HCT116 (cell line): ENCODE results near the gene GCLC. TPM values are rescaled to one million over a fixed set of nuclear protein-coding genes. Genes with fewer than 3 reads are reported as not detected.

Experiments
- ATAC-seq: fragments of 200-7000 bp; cut with Tn5 transposase; 2 replicates; pipeline ENCODE4 v1.9.1; 2020; ENCODE audit warnings: mild to moderate bottlenecking, moderate library complexity
- BruUV-seq: library from RNA; stranded (reverse); fragments of 400-500 nt; replicated peaks from 2 replicates; lab custom pipeline; 2021; lab: Mats Ljungman, UMichigan
- CTCF ChIA-PET: fragments of 300-600 bp; sonication (Branson Sonifier 250); formaldehyde crosslinking; loops from one replicate; lab custom pipeline; 2021; ENCODE audit warnings: antibody characterized with exemption; lab: Charles Lee
- POLR2A ChIA-PET: fragments of 300-600, 350-600 bp; sonication (Branson Sonifier 250); formaldehyde crosslinking; loops from one replicate; lab custom pipeline; 2021; ENCODE audit warnings: antibody characterized with exemption; lab: Charles Lee
- RAD21 ChIA-PET, 2 experiments: fragments of 300-600 bp; sonication (Branson Sonifier 250); formaldehyde crosslinking; loops; one replicate each; lab custom pipeline; 2023; ENCODE audit warnings: low total read pairs in 2 of 2; ENCODE audit not compliant: uncharacterized antibody in 2 of 2, unreplicated experiment in 2 of 2, low non-redundant PET in 1 of 2; lab: Charles Lee
- DNase-seq: peaks from one replicate; pipeline ENCODE4 v3.0.0-alpha.2; 2010; ENCODE audit warnings: low read depth, low spot score
- H2AFZ ChIP-seq: fragments of 200-600 bp; shearing (Covaris generic), sonication (generic); 2 replicates; pipeline ENCODE4 v1.6.1; 2017; ENCODE audit warnings: low read depth, mixed run types, mixed read lengths, antibody characterized with exemption, low read length; ENCODE audit not compliant: poor library complexity, severe bottlenecking
- H3K27ac ChIP-seq: 2 replicates; pipeline ENCODE4 v1.5.1; 2012; ENCODE audit warnings: low read depth, low read length
- H3K27me3 ChIP-seq: fragments of 200-600 bp; sonication (generic); 2 replicates; pipeline ENCODE4 v1.6.1; 2016; ENCODE audit warnings: mixed run types, low read length, mixed read lengths; ENCODE audit not compliant: insufficient read depth
- H3K36me3 ChIP-seq, 2 experiments: fragments of 200-500 bp in 1 of 2; fragments of 200-600 bp in 1 of 2; sonication (Bioruptor generic) in 1 of 2; sonication (generic) in 1 of 2; 2 replicates each; pipeline versions ENCODE4 v1.5.1 to v1.6.1; 2014 to 2016; ENCODE audit warnings: low read length in 2 of 2, inconsistent platforms in 1 of 2, mixed read lengths in 1 of 2, mixed run types in 1 of 2; ENCODE audit not compliant: insufficient read depth in 2 of 2, control insufficient read depth in 1 of 2
- H3K4me1 ChIP-seq, 2 experiments: fragments of 200-600 bp in 1 of 2; sonication (generic) in 1 of 2; 2 replicates each; pipeline versions ENCODE4 v1.5.1 to v1.6.1; 2012 to 2017; ENCODE audit warnings: low read length in 2 of 2, inconsistent platforms in 1 of 2, mild to moderate bottlenecking in 1 of 2, mixed read lengths in 1 of 2, mixed run types in 1 of 2, moderate library complexity in 1 of 2; ENCODE audit not compliant: insufficient read depth in 2 of 2, control insufficient read depth in 1 of 2
- H3K4me2 ChIP-seq: fragments of 200-600 bp; sonication (generic); 2 replicates; pipeline ENCODE4 v1.6.1; 2017; ENCODE audit warnings: mixed run types, low read length, mixed read lengths
- H3K4me3 ChIP-seq, 2 experiments: fragments of 200-600 bp in 1 of 2; sonication (generic) in 1 of 2; replicated peaks in 1 of 2; 2 replicates each; pipeline ENCODE4 v1.5.1; 2011 to 2016; ENCODE audit warnings: low read length in 2 of 2, control low read depth in 1 of 2, low read depth in 1 of 2, mild to moderate bottlenecking in 1 of 2, mixed read lengths in 1 of 2, mixed run types in 1 of 2
- H3K79me2 ChIP-seq: fragments of 200-600 bp; sonication (generic); 2 replicates; pipeline ENCODE4 v1.6.1; 2017; ENCODE audit warnings: mild to moderate bottlenecking, mixed run types, low read length, moderate library complexity, mixed read lengths; ENCODE audit not compliant: insufficient read depth
- H3K9ac ChIP-seq: fragments of 200-600 bp; sonication (generic); 2 replicates; pipeline ENCODE4 v1.6.1; 2016; ENCODE audit warnings: low read length, mixed read lengths
- H3K9me2 ChIP-seq: fragments of 200-600 bp; sonication (generic), shearing (Covaris generic); 2 replicates; pipeline ENCODE4 v1.6.1; 2017; ENCODE audit warnings: mixed run types, mild to moderate bottlenecking, moderate library complexity; ENCODE audit not compliant: insufficient read depth
- H3K9me3 ChIP-seq, 2 experiments: fragments of 200-500 bp in 1 of 2; fragments of 200-600 bp in 1 of 2; sonication (Bioruptor generic) in 1 of 2; sonication (generic) in 1 of 2; 2 replicates each; pipeline ENCODE4 v1.6.1; 2014 to 2017; ENCODE audit warnings: low read length in 2 of 2, mixed read lengths in 2 of 2, inconsistent platforms in 1 of 2, low read depth in 1 of 2, mild to moderate bottlenecking in 1 of 2, mixed run types in 1 of 2, moderate library complexity in 1 of 2; ENCODE audit not compliant: control insufficient read depth in 1 of 2, insufficient read depth in 1 of 2
- H4K20me1 ChIP-seq: fragments of 200-600 bp; sonication (generic), shearing (Covaris generic); 2 replicates; pipeline ENCODE4 v1.6.1; 2017; ENCODE audit warnings: mixed run types, mild to moderate bottlenecking, moderate library complexity; ENCODE audit not compliant: insufficient read depth
- EGR1 ChIP-seq: IDR thresholded peaks from 2 replicates; pipeline ENCODE4 v1.6.1; 2012; ENCODE audit warnings: low read depth
- EZH2 ChIP-seq: fragments of 200-600 bp; sonication (generic); IDR thresholded peaks from 2 replicates; pipeline ENCODE4 v1.6.1; 2017; ENCODE audit warnings: antibody characterized with exemption, mixed run types
- EZH2phosphoT487 ChIP-seq: fragments of 200-600 bp; IDR thresholded peaks from 2 replicates; pipeline ENCODE4 v1.6.1; 2018; ENCODE audit warnings: antibody characterized with exemption, borderline replicate concordance
- FOSL1 ChIP-seq: IDR thresholded peaks from 2 replicates; pipeline ENCODE4 v1.6.1; 2012; ENCODE audit warnings: low read depth
- JUND ChIP-seq: IDR thresholded peaks from 2 replicates; pipeline ENCODE4 v1.6.1; 2012
- POLR2A ChIP-seq: IDR thresholded peaks from 2 replicates; pipeline ENCODE4 v1.7.0; 2011; ENCODE audit warnings: borderline replicate concordance; ENCODE audit not compliant: insufficient read depth, insufficient read length; ENCODE audit errors: extremely low read depth
- POLR2AphosphoS5 ChIP-seq: IDR thresholded peaks from 2 replicates; pipeline ENCODE4 v1.6.1; 2011; ENCODE audit warnings: mild to moderate bottlenecking, low read depth, low read length, moderate library complexity
- RAD21 ChIP-seq: IDR thresholded peaks from 2 replicates; pipeline ENCODE4 v1.6.1; 2012; ENCODE audit warnings: low read depth, mild to moderate bottlenecking
- YY1 ChIP-seq: IDR thresholded peaks from 2 replicates; pipeline ENCODE4 v1.6.1; 2011; ENCODE audit warnings: low read length, low read depth, moderate library complexity, mild to moderate bottlenecking; ENCODE audit not compliant: insufficient replicate concordance; ENCODE audit errors: extremely low read depth
- ZFX ChIP-seq: fragments of 450-650 bp; IDR thresholded peaks from 2 replicates; pipeline ENCODE4 v1.6.1; 2017
- ZNF274 ChIP-seq: fragments of 200-500 bp; sonication (Bioruptor generic); IDR thresholded peaks from 2 replicates; pipeline ENCODE4 v1.6.1; 2014; ENCODE audit warnings: mild to moderate bottlenecking, low read depth, low read length, inconsistent platforms
- intact Hi-C: fragments of 100-400 bp; cut with micrococcal nuclease; formaldehyde crosslinking; loops from 2 replicates; pipeline ENCODE4 v1.10.0; 2022
- total RNA-seq: library from RNA; stranded (reverse); gene quantifications from one replicate; pipeline ENCODE4 v1.2.1, GENCODE V29; 2021; ENCODE audit not compliant: unreplicated experiment
- TF ChIP-seq, protein P1 (sequence below), 3 experiments: fragments of 200-600 bp in 1 of 3; sonication (generic) in 1 of 3; IDR thresholded peaks in 2 of 3; conservative IDR thresholded peaks in 1 of 3; 2 replicates each; pipeline ENCODE4 v1.5.1; 2012 to 2017; ENCODE audit warnings: low read depth in 2 of 3, low read length in 2 of 3, antibody characterized with exemption in 1 of 3, borderline replicate concordance in 1 of 3, control low read depth in 1 of 3, mild to moderate bottlenecking in 1 of 3, mixed read lengths in 1 of 3, mixed run types in 1 of 3, moderate library complexity in 1 of 3; ENCODE audit not compliant: insufficient read depth in 1 of 3
- TF ChIP-seq, protein P2 (sequence below): IDR thresholded peaks from 2 replicates; pipeline ENCODE4 v1.6.1; 2011; ENCODE audit warnings: mild to moderate bottlenecking, low read length, moderate library complexity; ENCODE audit not compliant: insufficient replicate concordance; ENCODE audit errors: extremely low read depth
- TF ChIP-seq, protein P3 (sequence below): IDR thresholded peaks from 2 replicates; pipeline ENCODE4 v1.6.1; 2012
- TF ChIP-seq, protein P4 (sequence below): IDR thresholded peaks from 2 replicates; pipeline ENCODE4 v1.6.1; 2012
- TF ChIP-seq, protein P5 (sequence below): IDR thresholded peaks from 2 replicates; pipeline ENCODE4 v1.6.1; 2012; ENCODE audit warnings: low read depth

The GCLC gene
- total RNA-seq, 1 experiment from 2014 or later = 72.0 TPM

DNA sequence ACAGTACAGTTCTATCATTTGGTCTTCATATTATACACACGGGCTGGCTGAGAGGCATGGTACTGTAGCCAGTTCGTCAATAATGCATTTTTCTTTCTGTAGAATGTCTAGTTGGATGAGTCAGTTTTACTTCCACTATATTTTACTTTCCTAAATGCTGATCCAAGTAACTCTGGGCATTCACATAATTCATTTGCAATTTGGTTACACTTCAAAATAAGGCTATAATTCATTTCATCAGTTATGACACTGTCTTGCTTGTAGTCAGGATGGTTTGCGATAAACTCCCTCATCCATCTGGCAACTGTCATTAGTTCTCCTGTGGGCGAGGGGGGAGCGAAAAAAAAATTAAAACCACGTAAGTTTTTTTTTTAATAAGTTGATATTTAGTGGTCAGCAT lies 46.3 kb downstream of the GCLC start:
- Histone ChIP-seq H3K9me2 (no peaks in the 10 kb centered on the region), H2AFZ (no peak overlapping the region), H4K20me1 (no peaks in the 10 kb centered on the region), H3K4me3 (no peak overlapping the region), H3K79me2 (no peaks in the 10 kb centered on the region), H3K9ac (no peak overlapping the region), H3K27me3 (no peaks in the 10 kb centered on the region), H3K9me3 (no peaks in the 10 kb centered on the region), H3K36me3 (peaks cover 26 to 27% of the 10 kb centered on the region in 2 experiments; a peak in 2 of 4 replicates)
- no peak for ATAC-seq
- no TSS peak for BruUV-seq
- DNase-seq = no peak
- intact Hi-C loops = no loop called here
- POLR2A ChIA-PET = no interaction called here
- TF ChIP-seq, protein P1, sequence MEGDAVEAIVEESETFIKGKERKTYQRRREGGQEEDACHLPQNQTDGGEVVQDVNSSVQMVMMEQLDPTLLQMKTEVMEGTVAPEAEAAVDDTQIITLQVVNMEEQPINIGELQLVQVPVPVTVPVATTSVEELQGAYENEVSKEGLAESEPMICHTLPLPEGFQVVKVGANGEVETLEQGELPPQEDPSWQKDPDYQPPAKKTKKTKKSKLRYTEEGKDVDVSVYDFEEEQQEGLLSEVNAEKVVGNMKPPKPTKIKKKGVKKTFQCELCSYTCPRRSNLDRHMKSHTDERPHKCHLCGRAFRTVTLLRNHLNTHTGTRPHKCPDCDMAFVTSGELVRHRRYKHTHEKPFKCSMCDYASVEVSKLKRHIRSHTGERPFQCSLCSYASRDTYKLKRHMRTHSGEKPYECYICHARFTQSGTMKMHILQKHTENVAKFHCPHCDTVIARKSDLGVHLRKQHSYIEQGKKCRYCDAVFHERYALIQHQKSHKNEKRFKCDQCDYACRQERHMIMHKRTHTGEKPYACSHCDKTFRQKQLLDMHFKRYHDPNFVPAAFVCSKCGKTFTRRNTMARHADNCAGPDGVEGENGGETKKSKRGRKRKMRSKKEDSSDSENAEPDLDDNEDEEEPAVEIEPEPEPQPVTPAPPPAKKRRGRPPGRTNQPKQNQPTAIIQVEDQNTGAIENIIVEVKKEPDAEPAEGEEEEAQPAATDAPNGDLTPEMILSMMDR (IDR thresholded peaks at IDR 0.05 in 2 of 3, conservative IDR thresholded peaks at IDR 0.05 in 1 of 3; ENCODE audit: borderline replicate concordance in 1 of 3, insufficient read depth in 1 of 3, low read depth in 2 of 3, low read length in 2 of 3) = no peak
- TF ChIP-seq RAD21 (no peak), YY1 (no peak), JUND (no peak), POLR2A (no peak), EZH2 (no peak), EZH2phosphoT487 (no peak), POLR2AphosphoS5 (no peak), ZNF274 (no peak), EGR1 (no peak), ZFX (no peak), FOSL1 (no peak)
- TF ChIP-seq, protein P2, sequence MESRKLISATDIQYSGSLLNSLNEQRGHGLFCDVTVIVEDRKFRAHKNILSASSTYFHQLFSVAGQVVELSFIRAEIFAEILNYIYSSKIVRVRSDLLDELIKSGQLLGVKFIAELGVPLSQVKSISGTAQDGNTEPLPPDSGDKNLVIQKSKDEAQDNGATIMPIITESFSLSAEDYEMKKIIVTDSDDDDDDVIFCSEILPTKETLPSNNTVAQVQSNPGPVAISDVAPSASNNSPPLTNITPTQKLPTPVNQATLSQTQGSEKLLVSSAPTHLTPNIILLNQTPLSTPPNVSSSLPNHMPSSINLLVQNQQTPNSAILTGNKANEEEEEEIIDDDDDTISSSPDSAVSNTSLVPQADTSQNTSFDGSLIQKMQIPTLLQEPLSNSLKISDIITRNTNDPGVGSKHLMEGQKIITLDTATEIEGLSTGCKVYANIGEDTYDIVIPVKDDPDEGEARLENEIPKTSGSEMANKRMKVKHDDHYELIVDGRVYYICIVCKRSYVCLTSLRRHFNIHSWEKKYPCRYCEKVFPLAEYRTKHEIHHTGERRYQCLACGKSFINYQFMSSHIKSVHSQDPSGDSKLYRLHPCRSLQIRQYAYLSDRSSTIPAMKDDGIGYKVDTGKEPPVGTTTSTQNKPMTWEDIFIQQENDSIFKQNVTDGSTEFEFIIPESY = no peak
- TF ChIP-seq, protein P3, sequence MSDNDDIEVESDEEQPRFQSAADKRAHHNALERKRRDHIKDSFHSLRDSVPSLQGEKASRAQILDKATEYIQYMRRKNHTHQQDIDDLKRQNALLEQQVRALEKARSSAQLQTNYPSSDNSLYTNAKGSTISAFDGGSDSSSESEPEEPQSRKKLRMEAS = no peak
- TF ChIP-seq, protein P4, sequence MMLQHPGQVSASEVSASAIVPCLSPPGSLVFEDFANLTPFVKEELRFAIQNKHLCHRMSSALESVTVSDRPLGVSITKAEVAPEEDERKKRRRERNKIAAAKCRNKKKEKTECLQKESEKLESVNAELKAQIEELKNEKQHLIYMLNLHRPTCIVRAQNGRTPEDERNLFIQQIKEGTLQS = no peak
- TF ChIP-seq, protein P5, sequence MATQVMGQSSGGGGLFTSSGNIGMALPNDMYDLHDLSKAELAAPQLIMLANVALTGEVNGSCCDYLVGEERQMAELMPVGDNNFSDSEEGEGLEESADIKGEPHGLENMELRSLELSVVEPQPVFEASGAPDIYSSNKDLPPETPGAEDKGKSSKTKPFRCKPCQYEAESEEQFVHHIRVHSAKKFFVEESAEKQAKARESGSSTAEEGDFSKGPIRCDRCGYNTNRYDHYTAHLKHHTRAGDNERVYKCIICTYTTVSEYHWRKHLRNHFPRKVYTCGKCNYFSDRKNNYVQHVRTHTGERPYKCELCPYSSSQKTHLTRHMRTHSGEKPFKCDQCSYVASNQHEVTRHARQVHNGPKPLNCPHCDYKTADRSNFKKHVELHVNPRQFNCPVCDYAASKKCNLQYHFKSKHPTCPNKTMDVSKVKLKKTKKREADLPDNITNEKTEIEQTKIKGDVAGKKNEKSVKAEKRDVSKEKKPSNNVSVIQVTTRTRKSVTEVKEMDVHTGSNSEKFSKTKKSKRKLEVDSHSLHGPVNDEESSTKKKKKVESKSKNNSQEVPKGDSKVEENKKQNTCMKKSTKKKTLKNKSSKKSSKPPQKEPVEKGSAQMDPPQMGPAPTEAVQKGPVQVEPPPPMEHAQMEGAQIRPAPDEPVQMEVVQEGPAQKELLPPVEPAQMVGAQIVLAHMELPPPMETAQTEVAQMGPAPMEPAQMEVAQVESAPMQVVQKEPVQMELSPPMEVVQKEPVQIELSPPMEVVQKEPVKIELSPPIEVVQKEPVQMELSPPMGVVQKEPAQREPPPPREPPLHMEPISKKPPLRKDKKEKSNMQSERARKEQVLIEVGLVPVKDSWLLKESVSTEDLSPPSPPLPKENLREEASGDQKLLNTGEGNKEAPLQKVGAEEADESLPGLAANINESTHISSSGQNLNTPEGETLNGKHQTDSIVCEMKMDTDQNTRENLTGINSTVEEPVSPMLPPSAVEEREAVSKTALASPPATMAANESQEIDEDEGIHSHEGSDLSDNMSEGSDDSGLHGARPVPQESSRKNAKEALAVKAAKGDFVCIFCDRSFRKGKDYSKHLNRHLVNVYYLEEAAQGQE = no peak
- TF ChIP-seq, all 23 proteins: peak for 0
- Histone ChIP-seq H3K4me1 (peaks cover 4 to 14% of the 10 kb centered on the region in 2 experiments; a peak in 2 of 4 replicates), H3K27ac (no peak overlapping the region), H3K4me2 (no peak overlapping the region)
- ChIA-PET CTCF (no interaction called here), RAD21 (no interaction called here)
